Mesendoderm (in vitro differentiated cells): ENCODE results near the gene CCDC39.
"Not testable (repeated sequence)": the region's sequence is repeated elsewhere in the genome, so short reads cannot be mapped to it uniquely, and the experiment has no call there.

Source experiments
- DNase-seq: peaks from one replicate; pipeline ENCODE4 v3.0.0; 2013
- H2AK5ac ChIP-seq: 2 replicates; pipeline ENCODE4 v1.6.1; 2013; ENCODE audit warnings: low read length, inconsistent platforms
- H2BK120ac ChIP-seq: 2 replicates; pipeline ENCODE4 v1.6.1; 2013; ENCODE audit warnings: low read depth, mild to moderate bottlenecking, low read length, moderate library complexity, mixed read lengths
- H2BK15ac ChIP-seq: replicated peaks from 2 replicates; pipeline ENCODE4 v1.6.1; 2013; ENCODE audit warnings: low read depth, mild to moderate bottlenecking, moderate library complexity
- H2BK5ac ChIP-seq: 2 replicates; pipeline ENCODE4 v1.6.1; 2013; ENCODE audit warnings: low read length, inconsistent platforms
- H3K18ac ChIP-seq: 2 replicates; pipeline ENCODE4 v1.6.1; 2013; ENCODE audit warnings: mild to moderate bottlenecking, low read length, mixed read lengths
- H3K23ac ChIP-seq: one replicate; pipeline ENCODE4 v1.6.1; 2013; ENCODE audit warnings: low read length
- H3K27ac ChIP-seq: 2 replicates; pipeline ENCODE4 v1.5.1; 2013; ENCODE audit warnings: low read depth, mild to moderate bottlenecking, inconsistent platforms, low read length, moderate library complexity
- H3K27me3 ChIP-seq: 2 replicates; pipeline ENCODE4 v1.6.1; 2013; ENCODE audit warnings: low read length, control low read depth, mild to moderate bottlenecking, inconsistent platforms; ENCODE audit not compliant: insufficient read depth, poor library complexity
- H3K36me3 ChIP-seq: 2 replicates; pipeline ENCODE4 v1.6.1; 2013; ENCODE audit warnings: low read length, inconsistent platforms; ENCODE audit not compliant: control insufficient read depth, insufficient read depth
- H3K4ac ChIP-seq: one replicate; pipeline ENCODE4 v1.6.1; 2013; ENCODE audit warnings: low read depth, mild to moderate bottlenecking, low read length, moderate library complexity
- H3K4me1 ChIP-seq: 2 replicates; pipeline ENCODE4 v1.6.1; 2013; ENCODE audit warnings: low read depth, low read length, inconsistent platforms; ENCODE audit not compliant: control insufficient read depth
- H3K4me2 ChIP-seq: 2 replicates; pipeline ENCODE4 v1.6.1; 2013; ENCODE audit warnings: low read length
- H3K4me3 ChIP-seq: 2 replicates; pipeline ENCODE4 v1.5.1; 2013; ENCODE audit warnings: mild to moderate bottlenecking, low read length
- H3K56ac ChIP-seq: one replicate; pipeline ENCODE4 v1.6.1; 2013; ENCODE audit warnings: low read length
- H3K79me1 ChIP-seq: 2 replicates; pipeline ENCODE4 v1.6.1; 2013; ENCODE audit warnings: low read length, inconsistent platforms
- H3K79me2 ChIP-seq: 2 replicates; pipeline ENCODE4 v1.6.1; 2013; ENCODE audit warnings: mild to moderate bottlenecking, low read length; ENCODE audit not compliant: control insufficient read depth, insufficient read depth
- H3K9ac ChIP-seq: 2 replicates; pipeline ENCODE4 v1.6.1; 2013; ENCODE audit warnings: low read length, inconsistent platforms
- H4K5ac ChIP-seq: one replicate; pipeline ENCODE4 v1.6.1; 2013; ENCODE audit warnings: low read length
- H4K8ac ChIP-seq: one replicate; pipeline ENCODE4 v1.6.1; 2013; ENCODE audit warnings: low read depth, mild to moderate bottlenecking, control low read depth, low read length, moderate library complexity
- WGBS: extraction: QIAGEN DNeasy Blood & Tissue Kit; methylation state at CpG from one replicate; pipeline ENCODE4 v1.1.7; 2013; ENCODE audit warnings: low lambda C conversion rate, missing lambda C conversion rate; ENCODE audit not compliant: insufficient coverage; ENCODE audit errors: extremely low coverage; 5-methylcytosine and 5-hydroxymethylcytosine counted together

Gene CCDC39

DNA sequence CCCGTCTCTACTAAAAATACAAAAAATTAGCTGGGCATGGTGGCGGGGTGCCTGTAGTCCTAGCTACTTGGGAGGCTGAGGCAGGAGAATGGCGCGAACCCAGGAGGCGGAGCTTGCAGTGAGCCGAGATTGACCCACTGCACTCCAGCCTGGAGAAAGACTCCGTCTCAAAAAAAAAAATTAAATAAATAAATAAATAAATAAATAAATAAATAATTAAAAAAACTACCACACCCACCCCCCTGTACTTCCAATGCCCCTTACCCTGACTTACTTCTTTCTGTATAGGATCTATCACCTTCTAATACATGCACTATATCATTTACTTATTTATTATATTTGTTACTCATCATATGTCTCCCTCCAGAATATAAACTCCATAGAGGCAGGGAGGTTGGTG, 85.7 kb downstream of the CCDC39 start:
- not testable (repeated sequence) for H3K18ac ChIP-seq, H2AK5ac ChIP-seq, H3K4me2 ChIP-seq, H3K23ac ChIP-seq, H3K9ac ChIP-seq, H3K4me1 ChIP-seq, H3K79me2 ChIP-seq, H3K4me3 ChIP-seq, H3K36me3 ChIP-seq, H3K79me1 ChIP-seq, H2BK15ac ChIP-seq, H4K8ac ChIP-seq, H3K56ac ChIP-seq, DNase-seq, H3K4ac ChIP-seq, H2BK5ac ChIP-seq, H4K5ac ChIP-seq, H2BK120ac ChIP-seq, H3K27ac ChIP-seq, H3K27me3 ChIP-seq
- WGBS = no CpG with 5 or more reads among the region's 7 CpGs

DNA sequence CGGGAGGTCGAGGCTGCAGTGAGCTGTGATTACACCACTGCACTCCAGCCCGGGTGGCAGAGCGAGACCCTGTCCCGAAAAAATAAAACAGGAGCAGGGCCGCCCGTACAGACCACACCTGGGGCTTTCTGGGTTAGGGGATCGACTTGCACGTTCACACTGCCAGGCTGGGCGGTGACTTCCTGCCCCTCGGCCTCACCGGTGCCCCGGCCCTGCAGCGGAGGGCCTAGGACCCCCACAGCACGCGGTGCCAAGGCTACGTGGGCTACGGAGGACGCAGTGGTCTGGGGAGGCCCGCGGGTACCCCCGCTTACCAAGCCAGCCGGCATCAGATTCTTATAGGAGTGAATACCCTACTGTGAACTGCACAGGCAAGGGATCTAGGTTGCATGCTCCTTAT, 88.9 kb downstream of the CCDC39 start:
- no CpG with 5 or more reads among the region's 23 CpGs for WGBS
- no peak overlapping the region for H3K9ac ChIP-seq

DNA sequence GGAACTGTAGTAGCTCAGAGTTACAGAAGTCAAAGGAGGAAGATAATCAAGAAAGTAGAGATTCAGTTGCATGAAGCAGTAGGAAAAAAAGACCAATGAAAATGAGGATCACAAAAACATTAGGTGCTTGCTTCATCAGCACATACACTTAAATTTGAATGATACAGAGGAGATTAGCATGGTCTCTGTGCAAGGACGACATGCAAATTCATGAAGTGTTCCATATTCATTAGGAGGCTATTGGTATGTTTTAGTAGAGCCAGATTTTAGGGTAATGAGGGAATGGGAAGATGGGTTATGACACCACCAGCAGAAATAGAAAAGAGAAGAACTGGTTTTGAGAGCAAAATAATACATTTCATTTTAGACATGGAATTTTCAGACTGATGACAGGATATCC, 98.4 kb downstream of the CCDC39 start:
- H3K18ac ChIP-seq = no peak overlapping the region
- H2BK15ac ChIP-seq = no peak overlapping the region
- H3K23ac ChIP-seq = no peak overlapping the region
- H3K79me2 ChIP-seq = no peaks in the 10 kb centered on the region
- H3K4me2 ChIP-seq = no peak overlapping the region
- no peak for DNase-seq
- H2AK5ac ChIP-seq = no peak overlapping the region
- H4K5ac ChIP-seq = no peak overlapping the region
- H3K79me1 ChIP-seq = no peaks in the 10 kb centered on the region
- no CpG with 5 or more reads among the region's 1 CpG for WGBS
- no peak overlapping the region for H3K27ac ChIP-seq
- no peak overlapping the region for H3K9ac ChIP-seq
- H3K27me3 ChIP-seq = no peaks in the 10 kb centered on the region
- no peak overlapping the region for H4K8ac ChIP-seq
- no peak overlapping the region for H3K4me3 ChIP-seq
- no peaks in the 10 kb centered on the region for H3K4me1 ChIP-seq
- no peak overlapping the region for H2BK5ac ChIP-seq
- no peak overlapping the region for H3K56ac ChIP-seq
- no peaks in the 10 kb centered on the region for H3K36me3 ChIP-seq
- no peak overlapping the region for H3K4ac ChIP-seq
- no peak overlapping the region for H2BK120ac ChIP-seq

More for the DNA sequence above, 88.9 kb downstream of the CCDC39 start:
- Histone ChIP-seq H4K8ac (no peak overlapping the region), H3K4me2 (no peak overlapping the region), H2BK15ac (no peak overlapping the region), H2AK5ac (no peak overlapping the region), H3K4ac (no peak overlapping the region), H3K36me3 (no peaks in the 10 kb centered on the region), H3K23ac (no peak overlapping the region), H3K4me3 (no peak overlapping the region), H2BK120ac (no peak overlapping the region), H3K27me3 (no peaks in the 10 kb centered on the region), H3K27ac (no peak overlapping the region), H3K18ac (no peak overlapping the region), H4K5ac (no peak overlapping the region), H3K56ac (no peak overlapping the region), H2BK5ac (no peak overlapping the region), H3K79me2 (no peaks in the 10 kb centered on the region), H3K79me1 (no peaks in the 10 kb centered on the region), H3K4me1 (no peaks in the 10 kb centered on the region)
- no peak for DNase-seq

DNA sequence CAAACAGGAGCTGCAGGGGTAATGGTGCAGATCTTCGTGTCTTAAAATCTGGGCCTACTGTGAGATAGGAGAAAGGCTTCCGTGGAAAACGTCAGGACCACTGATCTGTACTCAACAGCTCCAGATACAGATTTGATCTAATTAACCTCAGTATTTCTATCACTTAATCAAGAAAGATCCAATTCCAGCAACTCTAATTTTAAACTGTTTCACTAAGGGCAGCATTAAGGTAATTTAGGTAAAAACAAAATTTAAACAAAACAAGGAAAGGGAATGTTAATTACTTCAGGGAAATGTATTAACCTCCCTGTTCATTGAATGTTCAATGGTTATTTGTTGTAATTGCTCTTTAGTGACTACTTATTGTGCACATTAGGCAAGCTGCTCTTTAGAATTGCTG, 103.7 kb downstream of the CCDC39 start:
- no peaks in the 10 kb centered on the region for H3K36me3 ChIP-seq
- H3K18ac ChIP-seq = no peak overlapping the region
- H2BK5ac ChIP-seq = no peak overlapping the region
- H3K9ac ChIP-seq = no peak overlapping the region
- H3K27ac ChIP-seq = no peak overlapping the region
- no peaks in the 10 kb centered on the region for H3K27me3 ChIP-seq
- no peaks in the 10 kb centered on the region for H3K4me1 ChIP-seq
- no peak overlapping the region for H2BK120ac ChIP-seq
- DNase-seq = no peak
- no peak overlapping the region for H3K4me2 ChIP-seq
- no peak overlapping the region for H4K5ac ChIP-seq
- H3K4ac ChIP-seq = no peak overlapping the region
- no peak overlapping the region for H3K56ac ChIP-seq
- no peaks in the 10 kb centered on the region for H3K79me1 ChIP-seq
- WGBS = no CpG with 5 or more reads among the region's 3 CpGs
- H3K4me3 ChIP-seq = no peak overlapping the region
- no peak overlapping the region for H3K23ac ChIP-seq
- no peak overlapping the region for H2BK15ac ChIP-seq
- H4K8ac ChIP-seq = no peak overlapping the region
- no peak overlapping the region for H2AK5ac ChIP-seq
- H3K79me2 ChIP-seq = no peaks in the 10 kb centered on the region

DNA sequence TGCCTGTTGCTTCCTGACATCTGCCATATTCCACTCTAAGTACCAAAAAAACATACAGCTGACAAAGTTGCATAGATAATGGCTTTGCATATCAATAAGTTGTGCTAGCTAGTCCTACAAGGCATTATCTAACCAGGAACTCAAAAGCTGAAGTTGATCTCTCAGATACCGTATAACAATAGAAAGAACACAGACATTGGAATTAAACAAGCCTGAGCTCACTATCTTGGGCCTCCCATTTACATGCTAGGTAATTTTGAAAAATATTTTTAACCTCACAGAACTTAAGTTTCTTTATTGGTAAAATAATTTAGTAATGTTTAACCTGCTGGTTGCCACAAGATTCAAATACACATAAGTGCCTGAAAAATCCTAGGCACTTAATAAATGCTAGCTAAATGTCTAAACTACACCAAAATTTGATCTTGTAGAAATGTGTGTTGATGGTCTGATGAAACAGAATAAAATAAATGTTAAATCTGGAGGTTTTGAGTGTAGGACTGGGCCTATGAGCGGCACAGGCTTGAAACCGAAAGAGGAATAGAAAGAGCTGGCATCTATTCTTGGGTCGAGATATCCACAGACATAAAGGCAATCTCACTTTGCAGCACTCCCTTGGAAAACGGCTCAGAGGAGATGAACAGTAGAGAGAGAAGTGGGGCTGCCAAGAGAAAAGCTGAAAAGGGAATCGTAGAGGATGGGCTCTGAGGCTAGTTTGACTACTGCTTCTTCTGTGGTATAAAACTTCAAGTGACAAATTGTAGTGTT, 107.3 kb downstream of the CCDC39 start:
- WGBS = no CpG with 5 or more reads among the region's 6 CpGs
- H3K23ac ChIP-seq = no peak overlapping the region
- no peak overlapping the region for H3K4me3 ChIP-seq
- no peak overlapping the region for H2BK15ac ChIP-seq
- H2BK5ac ChIP-seq = no peak overlapping the region
- no peak overlapping the region for H3K18ac ChIP-seq
- H3K36me3 ChIP-seq = no peaks in the 10 kb centered on the region
- peak; percentile 2 for DNase-seq
- no peak overlapping the region for H3K56ac ChIP-seq
- no peak overlapping the region for H3K27ac ChIP-seq
- no peak overlapping the region for H3K4ac ChIP-seq
- H2AK5ac ChIP-seq = no peak overlapping the region
- no peak overlapping the region for H3K4me2 ChIP-seq
- no peak overlapping the region for H4K5ac ChIP-seq
- H3K79me1 ChIP-seq = no peaks in the 10 kb centered on the region
- no peaks in the 10 kb centered on the region for H3K4me1 ChIP-seq
- H2BK120ac ChIP-seq = no peak overlapping the region
- no peaks in the 10 kb centered on the region for H3K79me2 ChIP-seq
- no peak overlapping the region for H3K9ac ChIP-seq
- no peaks in the 10 kb centered on the region for H3K27me3 ChIP-seq
- no peak overlapping the region for H4K8ac ChIP-seq

DNA sequence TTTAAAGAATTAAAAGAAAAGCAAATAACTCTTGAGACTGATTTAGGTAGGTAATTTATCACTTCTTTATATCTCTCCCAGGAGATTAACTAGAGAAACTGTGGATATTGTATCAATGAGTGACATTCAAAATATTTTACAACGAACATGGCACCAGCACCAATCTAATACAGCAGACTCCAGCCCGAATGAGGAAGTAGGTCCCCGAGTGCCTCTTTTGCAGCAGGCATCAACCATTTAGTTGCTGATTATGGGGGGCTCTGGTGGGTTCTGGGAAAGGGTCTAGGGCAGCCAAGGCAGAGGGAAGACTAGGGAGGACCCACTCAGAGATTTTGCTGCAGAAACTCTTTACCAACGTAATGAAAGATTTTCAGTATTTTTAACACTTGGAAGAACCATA, 109.1 kb downstream of the CCDC39 start:
- no peaks in the 10 kb centered on the region for H3K4me1 ChIP-seq
- no peak overlapping the region for H3K4ac ChIP-seq
- no peak overlapping the region for H3K9ac ChIP-seq
- H3K79me1 ChIP-seq = no peaks in the 10 kb centered on the region
- no peak overlapping the region for H3K27ac ChIP-seq
- H2BK15ac ChIP-seq = no peak overlapping the region
- H2AK5ac ChIP-seq = no peak overlapping the region
- H3K18ac ChIP-seq = no peak overlapping the region
- no peaks in the 10 kb centered on the region for H3K36me3 ChIP-seq
- H3K4me2 ChIP-seq = no peak overlapping the region
- H4K5ac ChIP-seq = no peak overlapping the region
- H3K23ac ChIP-seq = no peak overlapping the region
- H2BK120ac ChIP-seq = no peak overlapping the region
- no peak for DNase-seq
- no peak overlapping the region for H4K8ac ChIP-seq
- no peaks in the 10 kb centered on the region for H3K27me3 ChIP-seq
- no peak overlapping the region for H3K56ac ChIP-seq
- H2BK5ac ChIP-seq = no peak overlapping the region
- no CpG with 5 or more reads among the region's 4 CpGs for WGBS
- no peaks in the 10 kb centered on the region for H3K79me2 ChIP-seq
- H3K4me3 ChIP-seq = no peak overlapping the region
